Retinal pigment epithelial cell (primary cell): ENCODE measurements around the gene NTSR1.
A peak's percentile ranks its signal among the peaks of the same experiment; 100 is the strongest.

Experiments
- DNase-seq: peaks from one replicate; pipeline ENCODE4 v3.0.0-alpha.2; 2010; ENCODE audit warnings: low read depth
- H3K4me3 ChIP-seq: 2 replicates; pipeline ENCODE4 v1.5.1; 2011; ENCODE audit warnings: mild to moderate bottlenecking, low read length, control low read depth, moderate library complexity
- TF ChIP-seq, protein P1 (sequence below): conservative IDR thresholded peaks from 2 replicates; pipeline ENCODE4 v1.5.1; 2011; ENCODE audit warnings: low read depth, low read length, control low read depth, inconsistent platforms

NTSR1 gene

DNA sequence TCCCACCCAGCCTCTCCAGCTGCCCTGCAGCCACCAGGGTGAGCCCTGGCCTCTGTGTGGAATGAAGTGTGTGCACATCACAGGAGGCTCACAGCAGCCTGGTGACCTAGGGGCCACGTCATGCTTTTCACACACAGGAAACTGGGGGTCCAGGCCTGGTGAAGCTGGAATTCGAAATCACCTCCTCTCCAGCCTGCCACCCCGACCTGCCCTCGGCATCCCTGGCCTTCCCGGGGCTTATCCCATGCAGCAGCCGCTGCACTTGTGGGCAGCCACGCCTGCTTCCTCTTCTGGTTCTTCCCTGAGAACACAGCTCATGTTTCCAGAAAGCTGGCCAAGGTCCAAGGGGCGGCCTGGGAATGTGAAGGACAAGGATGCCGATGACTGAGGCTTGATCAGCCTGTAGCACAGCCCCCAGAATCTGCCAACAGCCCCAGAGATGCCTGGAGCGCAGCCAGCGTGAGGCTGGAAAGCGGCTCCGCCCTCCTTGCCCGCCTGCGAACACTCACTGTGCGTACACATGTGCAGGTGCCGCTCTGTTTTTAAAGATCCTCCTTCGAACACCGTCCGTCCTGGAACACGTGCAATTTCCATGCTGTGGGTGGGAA, 4.2 kb upstream of the NTSR1 start:
- TF ChIP-seq, protein P1, sequence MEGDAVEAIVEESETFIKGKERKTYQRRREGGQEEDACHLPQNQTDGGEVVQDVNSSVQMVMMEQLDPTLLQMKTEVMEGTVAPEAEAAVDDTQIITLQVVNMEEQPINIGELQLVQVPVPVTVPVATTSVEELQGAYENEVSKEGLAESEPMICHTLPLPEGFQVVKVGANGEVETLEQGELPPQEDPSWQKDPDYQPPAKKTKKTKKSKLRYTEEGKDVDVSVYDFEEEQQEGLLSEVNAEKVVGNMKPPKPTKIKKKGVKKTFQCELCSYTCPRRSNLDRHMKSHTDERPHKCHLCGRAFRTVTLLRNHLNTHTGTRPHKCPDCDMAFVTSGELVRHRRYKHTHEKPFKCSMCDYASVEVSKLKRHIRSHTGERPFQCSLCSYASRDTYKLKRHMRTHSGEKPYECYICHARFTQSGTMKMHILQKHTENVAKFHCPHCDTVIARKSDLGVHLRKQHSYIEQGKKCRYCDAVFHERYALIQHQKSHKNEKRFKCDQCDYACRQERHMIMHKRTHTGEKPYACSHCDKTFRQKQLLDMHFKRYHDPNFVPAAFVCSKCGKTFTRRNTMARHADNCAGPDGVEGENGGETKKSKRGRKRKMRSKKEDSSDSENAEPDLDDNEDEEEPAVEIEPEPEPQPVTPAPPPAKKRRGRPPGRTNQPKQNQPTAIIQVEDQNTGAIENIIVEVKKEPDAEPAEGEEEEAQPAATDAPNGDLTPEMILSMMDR, result peak; percentile 24
- DNase-seq, result peak; percentile 85
- no peak overlapping the region for H3K4me3 ChIP-seq

DNA sequence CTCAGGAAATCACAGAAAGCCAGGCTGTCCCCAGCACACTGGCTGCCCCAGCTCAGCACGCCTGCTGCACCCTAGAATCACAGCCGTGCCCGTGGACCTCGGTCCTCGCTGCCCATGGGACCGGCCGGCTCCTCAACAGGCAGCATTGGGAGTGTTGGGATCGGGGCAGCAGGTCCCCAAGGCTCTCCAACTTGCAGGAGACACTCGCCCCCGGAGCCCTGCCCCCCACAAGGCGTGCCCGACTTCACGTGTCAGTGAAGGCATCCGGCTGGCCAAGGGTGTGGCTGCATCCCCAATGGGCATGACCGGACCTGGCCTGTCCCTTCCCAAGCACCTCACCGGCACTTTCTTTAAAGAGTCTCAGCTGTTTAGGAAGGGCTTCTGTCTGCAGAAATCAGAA, 3.0 kb upstream of the NTSR1 start:
- TF ChIP-seq, protein P1, result no peak
- H3K4me3 ChIP-seq, result no peak overlapping the region
- DNase-seq, result no peak

DNA sequence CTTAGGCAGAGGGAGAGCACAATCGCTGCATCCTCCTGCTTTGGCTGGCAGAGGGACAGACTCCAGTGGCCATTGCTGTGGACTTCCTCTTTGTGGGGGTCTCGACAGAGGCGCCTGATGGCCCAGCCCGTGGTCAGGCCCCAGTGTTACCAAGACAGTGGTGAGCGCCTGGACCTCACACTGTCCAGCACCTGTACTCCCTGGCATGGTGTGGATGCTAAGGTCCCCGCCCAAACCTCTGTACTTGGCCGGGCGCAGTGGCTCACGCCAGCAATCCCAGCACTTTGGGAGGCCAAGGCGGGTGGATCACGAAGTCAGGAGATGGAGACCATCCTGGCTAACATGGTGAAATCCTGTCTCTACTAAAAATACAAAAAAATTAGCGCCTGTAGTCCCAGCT, 2.3 kb upstream of the NTSR1 start:
- H3K4me3 ChIP-seq, result no peak overlapping the region
- DNase-seq, result no peak
- TF ChIP-seq, protein P1, result no peak

DNA sequence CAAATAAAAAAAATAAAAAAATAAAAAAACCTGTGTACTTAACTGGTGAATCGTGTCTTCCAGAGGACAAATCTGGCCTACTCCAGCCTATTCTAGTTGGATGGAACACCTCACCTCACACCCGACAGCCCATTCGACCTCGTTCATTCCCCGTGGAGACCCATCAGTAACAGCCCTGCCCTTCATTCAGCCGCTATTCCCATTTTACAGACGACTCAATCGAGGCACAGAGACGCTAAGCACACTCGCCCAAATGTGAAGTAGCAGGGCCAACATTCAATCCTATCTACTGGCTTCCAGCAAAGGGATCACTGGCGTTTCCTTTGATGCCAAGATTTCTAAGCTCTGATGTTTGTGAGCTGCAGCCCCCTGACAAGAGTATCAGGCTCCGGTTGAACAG, 1.8 kb upstream of the NTSR1 start:
- TF ChIP-seq, protein P1, result no peak
- no peak overlapping the region for H3K4me3 ChIP-seq
- DNase-seq, result no peak

DNA sequence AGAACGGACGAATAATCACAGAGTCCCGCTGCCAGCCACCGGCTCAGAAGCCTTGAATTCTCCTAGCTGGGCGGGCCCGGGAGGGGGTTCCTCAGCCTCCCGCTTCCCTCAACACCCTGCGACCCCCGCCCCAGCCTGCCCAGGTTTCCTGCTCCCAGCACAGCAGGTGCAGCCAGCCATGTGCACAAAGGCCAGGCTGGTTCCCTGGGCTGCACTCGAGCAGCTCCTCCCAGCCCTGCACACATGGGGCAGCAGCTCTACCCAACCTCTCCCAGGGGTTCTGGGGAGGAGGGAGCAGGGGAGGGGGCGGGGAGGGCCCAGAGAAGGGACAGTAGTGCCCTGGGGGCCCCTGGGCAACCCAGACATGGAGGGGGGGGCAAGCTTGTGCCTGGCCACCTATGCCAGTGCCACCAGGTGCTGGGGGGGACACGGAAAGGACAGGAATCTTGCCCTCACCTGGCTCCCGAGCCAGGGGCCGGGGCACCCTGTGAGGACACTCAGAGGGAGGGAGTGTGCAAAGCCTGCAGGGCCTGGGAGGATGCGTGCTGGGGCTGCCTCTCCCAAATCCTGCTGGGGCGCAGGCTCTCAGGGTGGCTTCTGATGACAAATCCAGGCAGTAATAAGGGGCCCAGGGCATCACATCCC, 1.2 kb upstream of the NTSR1 start:
- TF ChIP-seq, protein P1, result no peak
- no peak overlapping the region for H3K4me3 ChIP-seq
- no peak for DNase-seq

DNA sequence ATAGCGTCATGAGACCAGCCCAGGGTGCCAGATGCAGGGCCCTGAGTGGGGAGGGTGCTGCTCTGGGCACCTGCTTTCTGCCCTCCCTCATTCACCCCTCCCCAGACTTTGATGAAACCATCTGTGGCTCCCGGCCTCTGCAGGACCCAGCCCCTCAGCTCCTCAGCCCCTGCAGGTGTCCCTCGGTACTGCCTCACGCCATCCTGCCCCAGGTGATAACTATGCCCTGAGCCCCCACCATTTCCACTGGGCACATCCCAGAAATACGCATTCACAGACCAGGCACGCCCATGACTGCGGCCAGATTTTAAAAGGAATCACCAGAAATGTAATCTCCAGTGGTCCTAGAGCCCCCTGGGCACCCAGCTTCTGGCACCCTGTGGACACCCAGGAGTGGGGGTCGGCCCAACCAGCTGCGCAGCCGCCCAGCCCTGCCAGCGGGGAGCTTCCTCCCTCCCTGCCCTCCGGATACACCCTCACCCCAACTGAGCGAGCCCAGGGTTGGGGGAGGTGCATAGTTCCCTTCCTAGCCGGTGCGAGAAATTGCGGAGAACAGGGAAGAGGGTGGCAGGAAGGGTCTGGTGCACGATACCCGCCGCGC, 615 bp upstream of the NTSR1 start:
- no peak for DNase-seq
- TF ChIP-seq, protein P1, result peak; percentile 36
- no peak overlapping the region for H3K4me3 ChIP-seq

DNA sequence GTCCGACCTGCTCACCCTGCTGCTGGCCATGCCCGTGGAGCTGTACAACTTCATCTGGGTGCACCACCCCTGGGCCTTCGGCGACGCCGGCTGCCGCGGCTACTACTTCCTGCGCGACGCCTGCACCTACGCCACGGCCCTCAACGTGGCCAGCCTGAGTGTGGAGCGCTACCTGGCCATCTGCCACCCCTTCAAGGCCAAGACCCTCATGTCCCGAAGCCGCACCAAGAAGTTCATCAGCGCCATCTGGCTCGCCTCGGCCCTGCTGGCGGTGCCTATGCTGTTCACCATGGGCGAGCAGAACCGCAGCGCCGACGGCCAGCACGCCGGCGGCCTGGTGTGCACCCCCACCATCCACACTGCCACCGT, 885 bp downstream of the NTSR1 start:
- TF ChIP-seq, protein P1, result no peak
- DNase-seq, result no peak
- no peak overlapping the region for H3K4me3 ChIP-seq
